22Rv1 (cell line): ENCODE measurements around the gene NECAB2.

Source experiments
- ZFX ChIP-seq: fragments of 450-650 bp; IDR thresholded peaks from 2 replicates; pipeline ENCODE4 v1.6.1; 2017; ENCODE audit warnings: antibody characterized with exemption, borderline replicate concordance
- TF ChIP-seq, protein P1 (sequence below): fragments of 450-650 bp; IDR thresholded peaks from 2 replicates; pipeline ENCODE4 v1.5.1; 2017; ENCODE audit warnings: mild to moderate bottlenecking

DNA sequence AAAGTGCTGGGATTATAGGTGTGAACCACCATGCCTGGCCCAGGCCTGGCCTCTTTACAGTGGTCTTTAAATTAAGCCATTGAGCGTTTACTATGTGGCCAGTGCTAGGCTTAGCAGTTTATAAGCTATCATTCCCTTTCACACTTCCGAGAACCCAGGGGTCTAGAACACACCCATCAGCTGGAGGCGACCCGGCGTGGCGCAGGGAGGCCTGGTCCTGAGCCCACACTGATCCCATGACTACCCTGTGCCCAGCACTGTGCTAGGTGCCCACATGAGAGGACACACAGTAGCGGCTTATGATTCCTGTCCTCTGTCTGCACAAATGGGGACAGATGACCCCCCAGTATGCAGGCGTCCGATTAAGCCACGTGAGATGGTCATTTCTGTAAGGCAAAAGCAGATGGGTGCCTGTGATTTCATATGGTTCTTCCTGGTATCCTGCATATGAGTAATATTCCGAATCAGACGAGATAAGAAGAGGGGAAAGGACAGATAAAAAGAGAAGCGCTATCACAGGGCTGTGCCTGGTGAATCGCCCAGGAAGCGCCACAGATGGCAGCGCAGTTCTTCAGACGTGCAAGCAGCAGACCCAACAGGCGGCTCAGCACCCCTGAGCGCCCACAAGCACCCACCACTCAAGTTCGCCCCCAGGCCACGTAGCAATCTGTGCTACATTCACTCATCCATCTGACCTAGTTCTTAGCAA is 9.8 kb upstream of the NECAB2 start:
- TF ChIP-seq, protein P1, sequence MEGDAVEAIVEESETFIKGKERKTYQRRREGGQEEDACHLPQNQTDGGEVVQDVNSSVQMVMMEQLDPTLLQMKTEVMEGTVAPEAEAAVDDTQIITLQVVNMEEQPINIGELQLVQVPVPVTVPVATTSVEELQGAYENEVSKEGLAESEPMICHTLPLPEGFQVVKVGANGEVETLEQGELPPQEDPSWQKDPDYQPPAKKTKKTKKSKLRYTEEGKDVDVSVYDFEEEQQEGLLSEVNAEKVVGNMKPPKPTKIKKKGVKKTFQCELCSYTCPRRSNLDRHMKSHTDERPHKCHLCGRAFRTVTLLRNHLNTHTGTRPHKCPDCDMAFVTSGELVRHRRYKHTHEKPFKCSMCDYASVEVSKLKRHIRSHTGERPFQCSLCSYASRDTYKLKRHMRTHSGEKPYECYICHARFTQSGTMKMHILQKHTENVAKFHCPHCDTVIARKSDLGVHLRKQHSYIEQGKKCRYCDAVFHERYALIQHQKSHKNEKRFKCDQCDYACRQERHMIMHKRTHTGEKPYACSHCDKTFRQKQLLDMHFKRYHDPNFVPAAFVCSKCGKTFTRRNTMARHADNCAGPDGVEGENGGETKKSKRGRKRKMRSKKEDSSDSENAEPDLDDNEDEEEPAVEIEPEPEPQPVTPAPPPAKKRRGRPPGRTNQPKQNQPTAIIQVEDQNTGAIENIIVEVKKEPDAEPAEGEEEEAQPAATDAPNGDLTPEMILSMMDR, result no peak
- no peak for TF ChIP-seq ZFX
